CD4-positive, alpha-beta T cell treated with Interleukin-4 for 4 hours (primary cell): ENCODE results near the gene BCL11B.

ENCODE experiments used
- DNase-seq: peaks from one replicate; pipeline ENCODE4 v3.0.0-alpha.2; 2020

The BCL11B gene

DNA sequence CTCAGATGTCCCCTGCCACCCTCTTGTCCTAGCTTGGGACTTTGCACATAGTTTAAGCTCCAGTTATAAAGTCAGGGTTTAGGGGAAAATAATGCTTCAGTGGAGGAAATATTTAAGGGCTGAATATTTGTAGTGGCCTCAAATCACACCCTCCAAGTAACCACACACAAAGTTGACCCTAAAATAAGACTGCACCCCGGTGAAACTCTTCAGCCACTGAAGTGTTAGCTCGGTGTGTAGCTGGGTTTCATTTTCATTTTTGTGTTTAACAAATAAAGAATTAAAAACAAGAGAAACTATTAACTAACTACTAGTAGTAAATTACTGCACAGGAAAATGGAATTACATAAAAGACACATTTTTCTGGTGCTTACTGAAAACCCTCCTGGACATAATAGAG lies 14.8 kb upstream of the BCL11B start:
- DNase-seq = no peak

DNA sequence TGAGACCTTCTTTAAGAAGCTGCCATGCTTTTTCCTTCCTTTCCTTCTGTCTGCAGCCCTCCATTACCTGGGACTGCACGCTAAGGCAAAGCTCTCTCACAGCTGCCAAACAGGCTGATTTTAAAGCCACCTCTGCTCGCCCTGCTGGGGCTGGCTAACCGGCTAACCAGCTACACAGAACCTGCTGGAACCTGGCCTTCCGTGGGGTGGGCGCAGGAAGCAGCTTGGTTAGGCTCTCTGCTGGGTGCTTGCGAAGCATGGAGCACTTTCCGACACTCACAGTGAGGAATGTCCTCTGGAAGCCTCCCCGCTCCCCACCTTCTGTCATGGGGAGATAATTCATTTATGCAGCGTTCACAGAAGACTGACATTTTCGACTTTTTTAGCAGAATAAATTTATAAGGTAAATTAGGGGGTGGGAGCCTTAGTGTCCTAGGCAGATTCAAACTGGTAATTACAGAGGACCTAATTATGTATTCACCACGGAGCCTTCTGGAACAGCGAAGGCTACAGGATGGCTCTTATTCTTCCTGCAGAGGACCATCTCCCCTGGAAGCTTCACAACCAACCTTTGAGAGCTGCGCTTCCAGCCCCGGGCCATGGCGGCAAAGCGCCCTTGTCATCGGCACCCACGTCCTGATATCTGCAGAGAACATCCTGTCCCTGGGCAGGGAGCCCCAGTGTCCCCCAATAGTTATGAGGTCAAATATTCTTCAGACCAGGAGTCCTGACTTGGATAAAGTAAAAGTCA lies 12.4 kb upstream of the BCL11B start:
- no peak for DNase-seq

DNA sequence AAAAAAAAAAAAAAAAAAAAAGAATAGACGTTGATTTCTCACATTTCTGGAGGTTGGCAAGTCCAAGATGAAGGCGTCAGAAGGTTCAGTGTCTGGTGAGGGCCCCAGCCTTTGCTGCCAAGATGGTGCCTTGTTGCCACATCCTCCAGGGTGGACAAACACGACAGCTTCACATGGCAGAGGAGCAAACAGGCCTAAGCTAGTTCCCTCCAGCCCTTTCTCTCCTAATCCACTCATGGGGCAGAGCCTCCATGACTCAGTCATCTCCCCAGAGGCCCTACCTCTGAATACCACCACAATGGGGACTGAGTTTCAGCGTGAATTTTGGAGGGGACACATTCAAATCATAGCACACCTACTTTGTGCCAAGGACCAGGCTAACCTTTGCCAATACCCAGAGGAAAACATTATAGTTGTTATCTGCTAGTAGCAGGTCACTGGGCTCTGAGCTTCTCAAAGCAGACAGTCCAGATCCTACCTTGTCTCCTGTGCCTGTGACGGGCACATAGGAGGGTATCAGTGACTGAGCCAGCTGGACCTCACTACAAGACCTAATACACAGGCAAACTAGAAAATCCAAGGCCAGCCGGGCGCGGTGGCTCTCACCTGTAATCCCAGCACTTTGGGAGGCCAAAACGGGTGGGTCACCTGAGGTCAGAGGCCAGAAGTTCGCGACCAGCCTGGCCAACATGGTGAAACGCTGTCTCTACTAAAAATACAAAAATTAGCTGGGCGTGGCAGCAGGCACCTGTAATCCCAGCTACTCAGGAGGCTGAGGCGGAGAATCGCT lies 10.5 kb upstream of the BCL11B start:
- no peak for DNase-seq

DNA sequence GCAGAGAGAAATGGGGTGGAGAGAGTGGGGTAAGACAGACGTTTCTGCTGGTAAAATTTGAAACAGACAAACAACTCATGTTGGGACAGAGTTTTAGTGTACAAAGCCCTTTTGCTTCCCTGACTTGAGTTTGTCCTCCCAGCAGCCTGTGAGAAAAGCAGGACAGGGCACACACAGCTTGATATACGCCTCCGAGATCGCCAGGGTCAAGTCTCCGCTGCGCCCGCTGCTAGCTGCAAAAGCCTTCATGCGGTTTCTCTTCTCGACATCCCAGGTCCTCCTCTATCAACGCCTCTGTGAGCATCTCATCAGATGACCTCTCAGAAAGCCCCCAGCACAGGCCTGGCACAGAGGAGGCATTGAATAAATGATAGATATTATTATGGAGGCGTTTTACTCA lies 9.4 kb upstream of the BCL11B start:
- DNase-seq = no peak

DNA sequence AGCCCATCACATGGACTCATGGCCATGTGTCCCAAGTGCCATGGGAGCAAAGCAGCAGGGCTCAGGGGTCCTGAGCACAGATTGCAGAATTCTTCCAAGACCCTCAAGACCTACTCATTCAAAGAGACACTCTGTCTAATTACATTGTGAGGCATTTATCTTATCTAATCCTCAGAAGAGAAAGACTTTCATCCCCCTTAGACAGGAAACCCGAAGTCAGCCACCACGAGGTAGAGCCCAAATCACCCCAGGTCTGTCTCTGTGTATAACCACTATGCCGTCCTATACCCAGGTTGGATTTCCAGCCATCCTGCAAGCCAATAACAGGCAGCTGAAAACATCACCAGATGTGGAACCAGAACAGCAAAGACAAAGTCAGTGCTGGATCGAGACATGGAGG lies 8.9 kb upstream of the BCL11B start:
- DNase-seq = no peak

DNA sequence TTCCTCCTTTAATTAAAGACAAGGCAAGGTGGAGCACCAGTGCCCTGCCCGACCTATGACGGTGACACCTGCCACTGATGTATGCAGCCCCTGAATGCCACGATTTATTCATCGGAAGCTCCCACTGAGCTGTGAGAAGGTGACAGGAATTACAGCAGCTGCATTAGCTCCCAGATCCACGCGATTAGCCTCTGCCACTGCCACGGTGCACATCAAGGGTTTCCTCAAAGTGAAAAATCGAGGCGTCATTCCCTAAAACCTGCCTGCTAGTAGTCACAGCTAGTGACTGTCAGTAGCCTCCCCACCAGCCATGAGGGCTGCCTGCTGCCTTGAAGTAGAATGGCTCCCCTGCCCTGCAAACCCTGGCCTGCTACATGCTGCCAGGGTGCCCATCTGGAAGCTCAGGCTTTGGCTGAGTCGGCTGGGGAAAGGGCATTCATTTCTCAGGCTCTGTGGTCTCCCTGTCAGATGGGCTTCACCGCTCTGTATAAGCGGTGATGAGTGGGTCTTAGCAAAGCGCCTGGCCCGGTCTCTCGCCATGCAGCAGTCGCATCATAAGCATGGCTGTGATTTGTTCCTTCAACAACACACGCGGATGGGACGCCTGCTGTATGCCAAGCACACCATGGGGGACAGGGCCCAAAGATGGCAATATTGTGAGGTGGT lies 8.2 kb upstream of the BCL11B start:
- no peak for DNase-seq

DNA sequence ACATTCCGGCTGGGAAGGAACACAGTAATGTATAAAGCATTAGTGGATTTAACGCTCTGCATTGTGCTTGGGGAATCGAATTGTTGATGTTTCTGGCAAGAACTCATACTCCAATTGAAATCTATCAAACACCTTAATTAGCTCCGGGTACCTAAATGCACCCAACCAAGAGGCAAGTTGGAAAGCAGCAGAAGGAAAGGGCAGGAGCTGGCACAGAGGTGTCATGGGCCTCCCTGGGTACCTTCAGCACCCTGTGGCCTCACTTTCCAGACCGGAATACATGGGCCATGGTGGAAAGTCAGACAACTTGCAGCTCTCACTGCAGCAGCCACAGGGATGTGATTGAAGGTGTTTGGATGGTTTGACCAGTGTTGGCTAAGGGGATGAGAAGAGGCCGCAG lies 6.8 kb upstream of the BCL11B start:
- no peak for DNase-seq

DNA sequence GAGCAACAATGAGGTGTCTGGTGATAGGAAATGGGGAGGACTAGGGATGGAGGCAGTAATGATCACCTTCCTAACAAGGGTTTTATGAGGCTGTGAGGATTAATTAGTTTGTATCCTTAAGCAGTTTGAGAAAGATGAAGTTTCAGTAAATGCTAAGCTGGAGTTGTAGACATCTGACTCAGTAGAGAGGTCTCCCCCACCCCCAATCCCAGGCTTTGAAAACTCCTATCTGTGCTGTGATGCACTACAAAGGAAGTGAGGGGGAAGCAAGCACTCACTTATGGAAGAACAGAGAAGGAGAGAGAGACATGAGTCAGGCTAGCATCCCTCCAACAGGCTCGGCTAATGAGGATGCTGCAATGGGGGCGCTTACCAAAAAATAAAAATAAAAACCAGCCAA lies 5.5 kb upstream of the BCL11B start:
- DNase-seq = no peak

DNA sequence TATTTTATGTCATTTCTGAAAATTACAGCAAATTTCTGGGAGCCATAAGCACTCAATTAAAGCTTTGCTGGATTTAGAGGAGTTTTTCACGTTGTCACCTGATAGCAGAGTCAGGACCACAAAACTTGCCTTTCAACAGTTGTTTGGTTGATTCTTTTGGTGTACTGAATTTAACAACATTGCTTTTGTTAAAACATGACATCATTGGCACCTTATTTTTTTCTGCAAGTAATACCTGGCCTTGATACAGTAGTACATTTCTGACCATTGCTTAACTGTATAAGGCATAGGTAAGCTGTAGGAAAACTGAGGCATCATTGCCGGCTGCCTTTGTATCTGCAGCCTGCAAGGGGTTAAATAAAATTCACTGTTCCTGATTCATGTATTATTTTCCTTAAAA lies 4.5 kb upstream of the BCL11B start:
- no peak for DNase-seq

DNA sequence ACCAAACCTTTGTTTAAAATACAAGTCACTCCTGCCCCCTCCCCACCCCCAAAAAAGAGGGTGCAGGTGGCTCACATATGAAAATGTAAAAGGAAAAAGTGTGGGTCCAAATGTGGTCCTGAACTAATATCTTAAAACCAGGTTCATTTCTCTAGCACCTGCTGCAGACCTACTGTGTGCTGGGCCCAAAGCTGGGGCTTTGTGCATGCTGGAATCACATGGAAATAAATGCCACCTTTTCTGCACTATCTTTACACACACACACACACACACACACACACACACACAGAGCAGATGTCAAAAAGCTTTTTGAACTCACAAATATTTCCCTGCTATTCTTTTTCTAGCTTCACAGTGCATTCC lies 3.2 kb upstream of the BCL11B start:
- DNase-seq = no peak

DNA sequence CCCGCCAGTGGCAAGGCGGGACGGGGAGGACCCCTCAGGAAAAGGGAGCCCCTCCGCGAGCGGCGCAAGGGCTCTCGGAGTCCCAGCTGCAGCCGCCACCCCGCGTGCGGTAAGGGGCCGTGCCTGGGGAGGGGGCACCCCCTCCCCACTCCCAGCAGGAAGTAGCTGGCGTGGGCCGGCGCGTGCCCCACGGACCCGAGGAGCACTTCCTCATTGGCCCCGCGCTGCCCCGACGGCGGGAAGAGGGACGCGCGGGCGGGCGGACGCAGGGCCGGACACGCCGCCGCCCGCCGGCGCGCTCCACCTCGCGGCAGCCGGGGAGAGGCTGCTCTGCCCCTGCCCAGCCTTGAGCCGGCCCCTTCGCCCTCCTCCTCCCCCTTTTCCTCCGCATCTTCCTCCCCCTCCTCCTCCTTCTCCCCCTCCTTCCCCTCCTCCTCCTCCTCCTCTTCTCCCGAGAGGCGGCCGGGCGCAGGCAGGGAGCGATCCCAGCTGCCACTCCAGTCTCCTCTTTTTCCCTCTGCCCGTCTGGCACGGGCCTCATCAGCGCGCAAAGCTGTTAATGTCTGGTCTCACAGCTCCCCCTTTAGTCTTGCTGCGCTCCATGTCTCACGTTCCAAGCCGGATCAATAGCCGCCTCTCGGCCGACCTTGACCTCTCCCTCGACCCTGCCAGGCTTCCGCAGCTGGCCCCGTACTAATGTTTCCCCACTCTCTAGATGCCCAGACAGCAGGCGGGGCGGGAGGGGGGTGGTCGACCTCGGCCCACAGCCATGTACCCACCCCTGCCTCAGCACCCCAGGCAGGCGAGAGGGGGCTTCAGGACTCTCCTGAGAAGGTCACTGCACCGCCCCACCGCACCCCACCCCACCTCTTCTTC lies 2.6 kb upstream of the BCL11B start:
- peak; percentile 69 for DNase-seq

DNA sequence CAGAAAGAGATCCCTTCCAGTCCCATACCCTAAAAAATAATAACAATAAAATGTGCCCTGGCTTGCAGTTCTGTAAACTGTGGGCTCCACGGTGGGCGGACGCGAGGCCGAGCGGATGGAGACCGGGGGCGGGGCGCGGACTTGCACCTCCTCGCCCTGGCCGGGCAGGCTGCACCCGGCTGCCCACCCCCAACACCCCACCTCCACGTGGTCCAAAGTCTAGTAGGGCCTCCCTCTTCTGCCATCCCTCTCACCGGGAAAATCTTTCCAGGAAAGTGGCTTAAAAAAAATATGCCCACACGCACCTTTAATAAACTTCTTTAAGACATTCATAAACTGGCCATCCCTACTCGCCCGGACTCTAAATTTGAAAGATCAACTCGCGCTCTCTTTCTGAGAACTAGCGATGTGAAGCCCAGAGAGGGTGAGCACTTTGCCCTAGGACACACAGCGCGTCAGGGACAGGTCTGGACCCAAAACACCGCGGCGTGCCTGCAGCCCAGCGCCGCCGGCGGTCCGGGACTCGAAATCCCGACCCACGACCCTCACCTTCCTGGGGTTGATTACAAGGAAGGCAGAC lies 1.9 kb upstream of the BCL11B start:
- no peak for DNase-seq

DNA sequence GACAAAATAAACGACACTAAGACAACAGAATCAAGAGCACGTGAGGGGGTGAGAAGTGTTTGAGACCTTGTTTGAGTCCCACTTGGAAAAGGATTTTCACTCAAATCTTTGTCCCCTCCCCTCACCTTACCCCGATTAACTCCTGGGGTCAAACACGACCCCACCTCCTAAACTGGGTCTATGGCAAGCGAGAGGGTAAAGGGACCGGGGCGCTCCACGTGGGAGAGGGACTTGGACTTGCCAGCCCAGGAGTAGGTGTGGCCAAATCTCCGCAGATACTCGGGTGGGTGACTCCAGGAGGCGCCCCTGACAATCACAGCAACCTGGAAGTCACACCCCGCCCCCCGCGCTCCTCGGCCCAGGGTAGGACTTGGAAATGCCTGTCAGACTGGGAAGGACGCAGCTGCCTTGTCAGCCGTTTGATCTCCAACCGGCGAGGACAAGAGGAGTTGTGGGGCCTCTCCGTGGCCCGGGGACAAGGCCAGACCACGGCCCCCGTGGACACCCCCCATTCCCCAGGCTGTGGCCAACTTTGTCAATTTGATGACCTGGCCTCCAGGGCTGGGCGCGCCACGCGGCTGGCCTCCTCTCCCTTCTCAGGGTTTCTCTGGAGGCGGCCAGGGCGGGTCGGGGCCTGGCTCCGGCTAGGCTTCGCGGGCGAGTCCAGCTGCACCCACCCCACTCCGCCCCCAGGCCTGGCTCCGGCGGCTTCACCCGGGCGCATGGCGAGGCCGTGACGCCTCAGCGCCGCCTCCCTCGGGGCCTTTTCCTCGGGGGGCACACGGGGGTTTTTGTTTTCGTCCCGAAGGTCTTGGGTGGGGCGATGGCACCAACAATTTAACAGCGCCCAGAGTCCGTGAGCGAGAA lies 1.1 kb upstream of the BCL11B start:
- no peak for DNase-seq

DNA sequence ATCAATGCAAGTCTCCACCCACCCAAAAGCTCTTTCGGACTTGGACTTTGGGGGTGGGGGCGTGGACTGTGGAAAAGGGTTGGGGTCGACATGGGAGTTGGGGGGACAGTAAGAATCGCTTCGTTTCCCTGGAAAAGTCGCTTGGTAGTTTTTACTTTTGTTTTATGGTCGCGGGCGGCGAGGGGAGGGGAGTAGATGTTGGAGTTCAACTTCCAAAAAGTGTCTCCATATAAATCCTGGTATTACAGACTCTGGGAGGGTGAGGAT lies 568 bp upstream of the BCL11B start:
- DNase-seq = no peak

DNA sequence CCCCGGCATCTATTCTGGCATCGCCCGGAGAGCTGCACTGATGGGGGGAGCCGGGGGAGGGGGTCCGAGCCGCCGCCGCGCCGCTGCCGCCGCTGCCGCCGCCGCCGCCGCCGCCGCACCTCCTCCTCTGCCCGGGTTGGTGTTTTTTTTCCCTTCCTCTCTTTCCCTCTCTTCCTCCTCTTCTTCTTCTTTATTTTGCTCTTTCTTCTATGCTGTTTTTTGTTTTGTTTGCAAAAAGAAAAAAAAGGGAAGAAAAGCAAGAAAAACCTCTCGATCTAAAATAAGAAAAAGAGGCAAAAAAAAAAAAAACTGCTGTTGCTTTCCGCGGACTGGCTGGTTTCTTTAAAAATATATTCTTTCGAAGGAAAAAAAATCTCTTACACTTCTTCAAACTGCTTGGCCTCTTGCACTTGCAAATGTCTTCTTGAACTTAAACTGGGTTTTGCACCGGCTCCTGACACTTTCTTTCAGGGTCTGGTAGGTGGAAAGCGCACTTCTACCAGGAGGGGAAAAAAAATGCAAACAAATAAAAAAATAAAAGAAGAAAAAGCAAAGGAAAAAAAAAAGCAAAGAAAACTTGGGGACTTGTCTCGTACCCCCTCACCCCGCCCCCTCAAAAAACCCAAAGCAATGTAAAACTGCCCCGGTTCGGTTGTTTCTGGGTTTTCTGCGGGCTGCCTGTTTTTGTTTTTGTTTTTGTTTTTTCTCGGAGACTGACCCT lies 616 bp downstream of the BCL11B start:
- DNase-seq = no peak

DNA sequence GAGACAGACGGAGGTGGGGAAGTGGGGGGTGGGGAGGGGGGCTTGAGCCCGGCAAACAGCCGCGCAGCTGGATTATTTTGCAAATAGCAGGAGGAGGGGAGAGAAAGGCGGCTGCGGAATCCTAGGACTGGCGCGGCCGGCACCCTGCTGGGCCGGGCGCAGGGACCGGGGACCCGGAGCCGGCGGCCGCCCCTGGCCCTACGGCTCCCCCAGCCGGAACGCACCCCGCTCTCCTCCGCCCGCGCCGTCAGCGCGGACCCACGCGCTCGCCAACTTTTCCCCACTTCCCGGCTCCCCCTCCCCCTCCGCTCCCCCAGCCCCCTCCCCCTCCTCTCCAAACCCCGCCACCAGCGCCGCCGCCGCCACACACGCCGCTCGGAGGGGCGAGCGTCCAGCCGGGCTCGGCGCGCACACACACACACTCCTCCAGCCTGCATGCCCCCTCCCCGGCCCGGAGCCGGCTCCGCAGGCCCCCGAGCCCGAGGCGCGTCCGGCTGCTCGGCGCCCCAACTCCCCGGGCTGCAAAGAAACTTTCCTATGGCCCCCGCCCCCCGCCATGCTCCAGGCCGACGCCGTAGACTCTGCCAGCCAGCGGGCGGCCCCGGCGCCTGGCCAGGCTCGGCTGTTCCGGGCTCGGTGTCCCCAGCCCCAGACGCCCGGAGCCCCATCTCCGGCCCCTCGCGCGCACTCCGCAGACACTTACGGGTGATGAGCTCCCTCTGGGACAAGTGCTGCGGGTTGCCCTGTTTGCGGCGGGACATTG lies 1.4 kb downstream of the BCL11B start:
- DNase-seq = no peak

DNA sequence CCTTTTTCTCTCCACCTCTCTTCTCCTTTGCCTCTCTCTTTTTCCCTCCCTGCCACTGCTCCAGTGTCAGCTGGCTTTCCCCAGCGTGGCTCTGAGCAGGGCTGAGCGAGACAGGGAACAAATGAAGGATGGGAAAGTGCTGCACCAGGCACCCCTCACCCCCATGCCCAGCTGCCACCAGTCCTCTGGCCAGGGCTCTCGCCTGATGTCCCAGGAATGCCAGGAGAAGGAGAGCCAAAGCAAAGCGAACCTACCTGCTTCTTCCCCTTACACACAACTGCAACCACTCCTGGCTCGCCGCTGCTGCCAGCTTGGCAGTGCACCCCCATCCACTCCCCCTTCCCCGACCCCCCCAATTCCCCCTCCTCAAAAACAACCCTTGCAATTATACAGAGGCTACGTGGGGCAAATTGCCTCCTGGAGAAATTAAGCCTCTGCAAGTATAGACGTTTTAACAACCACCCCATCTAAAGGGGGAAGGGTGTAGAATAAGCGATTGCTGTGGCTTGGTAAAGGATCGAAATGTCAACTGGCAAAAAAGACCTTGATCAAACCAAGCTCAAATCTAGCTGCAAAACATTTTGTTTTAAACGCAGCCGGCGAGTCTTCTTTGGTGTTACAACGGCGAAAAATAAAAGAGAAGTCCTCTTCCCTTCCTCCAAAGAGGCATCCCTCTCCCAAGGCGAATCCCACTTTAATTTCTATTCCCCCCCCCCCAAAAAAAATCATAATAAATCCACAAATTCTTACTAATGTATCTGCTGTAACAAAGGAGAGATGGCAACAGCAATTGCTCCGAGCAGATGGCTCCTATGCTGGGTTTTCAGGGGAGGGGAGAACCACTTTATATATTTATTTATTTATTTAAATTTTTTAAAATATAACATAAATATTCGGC lies 2.9 kb downstream of the BCL11B start:
- no peak for DNase-seq

DNA sequence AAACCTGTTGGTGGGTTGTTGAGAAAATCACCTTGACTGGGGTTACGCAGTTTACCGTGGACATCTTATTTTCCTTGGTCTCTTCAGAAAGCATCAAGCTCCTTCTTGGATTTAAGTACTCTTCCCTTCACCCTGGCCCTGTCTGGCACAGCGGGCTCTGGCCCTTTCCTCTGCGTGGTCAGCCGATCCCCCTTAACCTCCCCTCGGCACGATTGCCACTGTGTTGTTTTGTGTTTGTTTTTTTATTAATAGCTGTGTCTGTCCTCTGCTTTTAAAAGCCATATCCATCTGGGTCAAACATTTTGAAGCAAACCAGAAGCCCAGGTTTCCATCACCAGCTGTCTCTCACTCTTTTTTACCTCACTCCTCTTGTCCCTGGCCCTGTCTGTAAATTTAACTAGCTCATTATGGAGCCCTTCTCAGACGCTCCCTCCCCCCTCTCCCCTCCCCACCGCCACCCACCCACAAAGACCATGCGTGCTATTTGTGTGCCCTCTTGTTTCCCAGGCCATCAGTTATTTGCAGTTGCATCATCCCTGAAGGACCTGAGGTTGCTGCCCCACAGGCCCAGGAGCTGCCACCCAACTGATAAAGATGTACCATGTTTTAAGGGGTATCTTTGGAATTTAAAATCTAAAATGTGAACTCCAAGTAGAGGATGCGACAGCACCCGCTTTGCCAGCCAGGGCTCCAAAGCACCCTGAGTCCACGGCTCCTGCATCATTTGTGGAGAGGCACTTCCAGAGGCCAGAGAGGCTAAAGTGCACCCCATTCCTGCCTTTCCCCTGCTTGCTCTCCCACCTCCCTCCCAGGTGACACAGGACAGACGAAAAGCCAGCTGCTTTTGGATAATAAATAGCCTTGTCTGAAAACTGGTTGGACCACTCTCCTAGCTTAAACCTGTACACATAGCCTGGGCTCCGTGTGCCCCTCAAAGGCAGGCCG lies 3.9 kb downstream of the BCL11B start:
- DNase-seq = peak; percentile 67
